K562 (cell line): Measurements from ENCODE around the gene ZNF479. TPM values are rescaled to one million over a fixed set of nuclear protein-coding genes. Genes with fewer than 3 reads are reported as not detected.

Source experiments
- ATAC-seq: fragments of 200-7000 bp; cut with Tn5 transposase; 3 replicates; pipeline ENCODE4 v1.9.1; 2020; ENCODE audit warnings: moderate library complexity
- BruUV-seq: library from RNA; stranded (reverse); fragments of 400-500 nt; replicated peaks from 2 replicates; lab custom pipeline; 2021; lab: Mats Ljungman, UMichigan
- CTCF ChIA-PET: fragments of 300-600 bp; formaldehyde crosslinking; extraction: SDS; loops from one replicate; lab custom pipeline; 2021; ENCODE audit warnings: low intra/inter-chr PET ratio; lab: Yijun Ruan, JAX
- POLR2A ChIA-PET: fragments of 300-600, 350-650 bp; sonication (Branson Sonifier 250); formaldehyde crosslinking; extraction: SDS; loops from one replicate; lab custom pipeline; 2021; ENCODE audit warnings: antibody characterized with exemption, inconsistent platforms; lab: Yijun Ruan, JAX
- DNase-seq, 4 experiments: peaks; one replicate each; pipeline versions ENCODE4 v3.0.0 to v3.0.0-alpha.2; 2011 to 2018; ENCODE audit warnings: low spot score in 3 of 4, mixed read lengths in 3 of 4; ENCODE audit errors: extremely low read depth in 1 of 4
- FAIRE-seq: peaks from 2 replicates; lab custom pipeline; 2011; peaks lifted over from hg19 to GRCh38; lab: Jason Lieb, UNC
- H2AFZ ChIP-seq: 2 replicates; pipeline ENCODE4 v1.6.0; 2011; ENCODE audit warnings: low read depth, low read length, control low read depth, inconsistent platforms
- H3K27ac ChIP-seq: fragments of 200-600 bp; 3 replicates; pipeline ENCODE4 v1.8.0; 2011; ENCODE audit warnings: low read depth, mild to moderate bottlenecking, control low read depth, inconsistent platforms, low read length, moderate library complexity, mixed read lengths; ENCODE audit errors: extremely low read depth
- H3K27me3 ChIP-seq, 2 experiments: fragments of 300-600 bp in 1 of 2; 2 replicates in 1 of 2; 3 replicates in 1 of 2; pipeline versions ENCODE4 v1.6.0 to v1.8.0; 2011; ENCODE audit warnings: inconsistent platforms in 2 of 2, low read length in 2 of 2, mild to moderate bottlenecking in 1 of 2, mixed read lengths in 1 of 2, moderate library complexity in 1 of 2; ENCODE audit not compliant: control insufficient read depth in 2 of 2, insufficient read depth in 2 of 2
- H3K36me3 ChIP-seq: fragments of 300-600 bp; 3 replicates; pipeline ENCODE4 v1.8.0; 2011; ENCODE audit warnings: mild to moderate bottlenecking, low read length, inconsistent platforms; ENCODE audit not compliant: control insufficient read depth, insufficient read depth
- H3K4me1 ChIP-seq, 2 experiments: fragments of 200-600 bp in 1 of 2; replicated peaks in 1 of 2; 2 replicates in 1 of 2; 3 replicates in 1 of 2; pipeline versions ENCODE4 v1.5.1 to v1.8.0; 2011; ENCODE audit warnings: inconsistent platforms in 2 of 2, low read length in 2 of 2, mild to moderate bottlenecking in 1 of 2, mixed read lengths in 1 of 2, moderate library complexity in 1 of 2; ENCODE audit not compliant: control insufficient read depth in 2 of 2, insufficient read depth in 2 of 2
- H3K4me2 ChIP-seq: 2 replicates; pipeline ENCODE4 v1.6.1; 2011; ENCODE audit warnings: low read length, control low read depth, inconsistent platforms, mixed read lengths; ENCODE audit not compliant: insufficient read depth
- H3K4me3 ChIP-seq: fragments of 200-600 bp; sonication (generic), shearing (Covaris generic); 2 replicates; pipeline ENCODE4 v1.5.1; 2016; ENCODE audit warnings: control low read depth, inconsistent platforms
- H3K79me2 ChIP-seq: fragments of 200-600 bp; 3 replicates; pipeline ENCODE4 v1.8.0; 2011; ENCODE audit warnings: low read length, inconsistent platforms; ENCODE audit not compliant: control insufficient read depth, insufficient read depth
- H3K9ac ChIP-seq, 2 experiments: 2 replicates each; pipeline versions ENCODE4 v1.6.0 to v1.6.1; 2011; ENCODE audit warnings: low read depth in 2 of 2, low read length in 2 of 2, control low read depth in 1 of 2, inconsistent platforms in 1 of 2, mild to moderate bottlenecking in 1 of 2, mixed read lengths in 1 of 2; ENCODE audit not compliant: insufficient read depth in 1 of 2
- H3K9me1 ChIP-seq: one replicate; pipeline ENCODE4 v1.6.0; 2011; ENCODE audit warnings: inconsistent platforms, mild to moderate bottlenecking, low read length, moderate library complexity; ENCODE audit not compliant: control insufficient read depth, insufficient read depth
- H3K9me3 ChIP-seq: replicated peaks from 2 replicates; pipeline ENCODE4 v1.5.1; 2011; ENCODE audit warnings: low read depth, low read length, inconsistent platforms; ENCODE audit not compliant: control insufficient read depth, insufficient read depth
- H4K20me1 ChIP-seq: replicated peaks from 2 replicates; pipeline ENCODE4 v1.6.1; 2011; ENCODE audit warnings: low read length, inconsistent platforms, mixed read lengths; ENCODE audit not compliant: control insufficient read depth, insufficient read depth
- CC2D1A ChIP-seq: fragments of 450-650 bp; IDR thresholded peaks from 2 replicates; pipeline ENCODE4 v1.6.1; 2017; ENCODE audit warnings: mild to moderate bottlenecking
- EZH2 ChIP-seq: IDR thresholded peaks from 2 replicates; pipeline ENCODE4 v1.6.1; 2012; ENCODE audit warnings: low read depth, mild to moderate bottlenecking, inconsistent platforms, low read length, borderline replicate concordance
- MAFK ChIP-seq: IDR thresholded peaks from 2 replicates; pipeline ENCODE4 v1.6.1; 2011; ENCODE audit warnings: low read length, improper control_type of control experiment
- SAP30 ChIP-seq: fragments of 200-600 bp; sonication (generic); IDR thresholded peaks from 2 replicates; pipeline ENCODE4 v1.6.1; 2012; ENCODE audit warnings: borderline replicate concordance, low read depth, mild to moderate bottlenecking, moderate library complexity, low read length, control low read depth, inconsistent platforms; ENCODE audit not compliant: insufficient read depth, poor library complexity, severe bottlenecking
- STAT5B ChIP-seq: fragments of 250-450 bp; sonication (Bioruptor Pico); IDR thresholded peaks from 2 replicates; pipeline ENCODE4 v1.8.0; 2021; ENCODE audit warnings: mild to moderate bottlenecking, inconsistent platforms
- ZC3H11A ChIP-seq: IDR thresholded peaks from 2 replicates; pipeline ENCODE4 v1.6.1; 2012; ENCODE audit warnings: low read depth, low read length, improper control_type of control experiment
- ZNF197 ChIP-seq: fragments of 200-800 bp; sonication (Bioruptor generic); IDR thresholded peaks from 2 replicates; pipeline ENCODE4 v1.6.1; 2016; ENCODE audit warnings: low read depth, missing genetic modification characterization, missing compliant biosample characterization
- ZNF41 ChIP-seq: fragments of 250-450 bp; sonication (Bioruptor Pico); conservative IDR thresholded peaks from 2 replicates; pipeline ENCODE4 v1.4.0; 2020; ENCODE audit warnings: mild to moderate bottlenecking
- ZNF764 ChIP-seq: fragments of 250-450 bp; sonication (Bioruptor Pico); IDR thresholded peaks from 2 replicates; pipeline ENCODE4 v1.4.0; 2020; ENCODE audit warnings: low read depth, mild to moderate bottlenecking, moderate library complexity
- ZNF780A ChIP-seq: fragments of 250-450 bp; sonication (Bioruptor Pico); IDR thresholded peaks from 2 replicates; pipeline ENCODE4 v1.5.0; 2021; ENCODE audit warnings: mild to moderate bottlenecking
- ZNF79 ChIP-seq: fragments of 250-450 bp; sonication (Bioruptor Pico); IDR thresholded peaks from 2 replicates; pipeline ENCODE4 v1.4.0; 2020; ENCODE audit warnings: low read depth, mild to moderate bottlenecking, moderate library complexity
- WGBS: fragments of 100-300 bp; shearing (Covaris generic); methylation state at CpG from one replicate; pipeline ENCODE4 v1.1.6; 2016; ENCODE audit warnings: low coverage, mixed read lengths; ENCODE audit not compliant: insufficient coverage; ENCODE audit errors: missing lambda C conversion rate; 5-methylcytosine and 5-hydroxymethylcytosine counted together
- in situ Hi-C: fragments of 300-500 bp; cut with MboI; formaldehyde crosslinking; loops from 4 replicates; pipeline ENCODE4 v1.15.0; 2018; ENCODE audit warnings: inconsistent platforms, mixed read lengths
- intact Hi-C: fragments of 100-400 bp; cut with micrococcal nuclease; formaldehyde crosslinking; loops from 2 replicates; pipeline ENCODE4 v1.14.2; 2022
- polyA plus RNA-seq, 8 experiments: library from polyadenylated mRNA; depleted of rRNA in 4 of 8; stranded (reverse) in 5 of 8; unstranded in 3 of 8; fragments of >200 nt; fragmentation: Nextera tagmentation in 2 of 8; fragmentation: Illumina TruSeq in 1 of 8; extraction: Ambion mirVana in 2 of 8; extraction: Trizol in 1 of 8; gene quantifications; 2 replicates each; pipeline versions ENCODE4 v1.2.1 to v1.2.3, GENCODE V29; 2011 to 2014; ENCODE audit warnings: inconsistent platforms in 1 of 8, missing spikeins in 1 of 8
- total RNA-seq, 7 experiments: library from RNA; depleted of rRNA in 6 of 7; stranded (reverse); fragments of >200 nt in 6 of 7; fragmentation: Illumina TruSeq in 2 of 7; extraction: Trizol in 2 of 7; gene quantifications; 2 replicates each; pipeline versions ENCODE4 v1.2.1 to v1.2.3, GENCODE V29; 2011 to 2021; ENCODE audit warnings: low replicate concordance in 1 of 7

Gene ZNF479
- total and polyA plus RNA-seq, 9 of the 15 experiments (the other 6 are each of a cell fraction or from before 2014, with no cell fraction given): not detected

GRCh38 chr7:57181281-57181680, 49.0 kb upstream of the ZNF479 start:
- DNase-seq (no peak), ATAC-seq (no peak), FAIRE-seq (no peak)
- no peaks in the 10 kb centered on the region for H3K4me1 ChIP-seq
- 0% methylated on average over 5 of the region's 9 CpGs for WGBS
- no peaks in the 10 kb centered on the region for H3K9me1 ChIP-seq
- no peak overlapping the region for H2AFZ ChIP-seq
- H3K4me2 ChIP-seq: no peak overlapping the region
- no peaks in the 10 kb centered on the region for H3K36me3 ChIP-seq
- no peaks in the 10 kb centered on the region for H3K79me2 ChIP-seq
- H3K27ac ChIP-seq: no peak overlapping the region
- H3K27me3 ChIP-seq: no peaks in the 10 kb centered on the region
- H3K9me3 ChIP-seq: no peaks in the 10 kb centered on the region
- H3K4me3 ChIP-seq: no peak overlapping the region
- ChIA-PET CTCF (no interaction called here), POLR2A (no interaction called here)
- intact Hi-C loops (no loop called here), in situ Hi-C loops (no loop called here)
- no TSS peak for BruUV-seq
- no peaks in the 10 kb centered on the region for H4K20me1 ChIP-seq
- no peak overlapping the region for H3K9ac ChIP-seq
- TF ChIP-seq ZC3H11A (no peak), SAP30 (no peak), ZNF764 (CRISPR knock-in tag) (no peak), CC2D1A (no peak), EZH2 (no peak), ZNF780A (CRISPR knock-in tag) (no peak), ZNF79 (CRISPR knock-in tag) (no peak), STAT5B (CRISPR knock-in tag) (no peak), ZNF197 (CRISPR knock-in tag) (no peak), ZNF41 (CRISPR knock-in tag) (no peak), MAFK (no peak)
